GM21367 (cell line): ENCODE measurements around the gene PSMD14.

ENCODE experiments used
- ATAC-seq: cut with Tn5 transposase; IDR thresholded peaks from one replicate; pipeline ENCODE4 v1.9.1; 2021; ENCODE audit not compliant: unreplicated experiment

PSMD14 gene

DNA sequence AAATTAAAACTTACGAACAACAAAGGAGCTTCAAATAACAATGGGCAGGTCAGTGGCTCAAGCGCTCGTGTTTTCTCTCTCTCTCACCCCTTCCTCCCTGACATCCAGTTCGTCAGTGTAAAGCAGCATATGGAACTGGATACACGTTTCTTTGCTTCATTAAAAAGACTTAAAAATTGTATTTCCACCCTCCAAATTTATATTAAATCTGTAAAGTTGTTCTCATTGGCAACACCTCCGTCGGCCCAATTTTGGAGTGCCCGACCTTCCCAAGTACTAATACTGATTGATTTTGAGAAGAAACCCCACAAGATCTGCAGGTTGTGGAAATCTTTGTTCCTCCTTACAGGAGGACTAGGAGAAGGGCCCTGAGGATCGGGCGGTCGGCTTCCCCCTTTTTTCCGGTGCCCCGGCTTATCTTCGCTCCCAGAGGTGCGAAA lies 110.1 kb downstream of the PSMD14 start:
- no peak for ATAC-seq

- no peak for ATAC-seq
Measured at GRCh38 chr2:161418715-161419637, 110.8 kb downstream of the PSMD14 start.

DNA sequence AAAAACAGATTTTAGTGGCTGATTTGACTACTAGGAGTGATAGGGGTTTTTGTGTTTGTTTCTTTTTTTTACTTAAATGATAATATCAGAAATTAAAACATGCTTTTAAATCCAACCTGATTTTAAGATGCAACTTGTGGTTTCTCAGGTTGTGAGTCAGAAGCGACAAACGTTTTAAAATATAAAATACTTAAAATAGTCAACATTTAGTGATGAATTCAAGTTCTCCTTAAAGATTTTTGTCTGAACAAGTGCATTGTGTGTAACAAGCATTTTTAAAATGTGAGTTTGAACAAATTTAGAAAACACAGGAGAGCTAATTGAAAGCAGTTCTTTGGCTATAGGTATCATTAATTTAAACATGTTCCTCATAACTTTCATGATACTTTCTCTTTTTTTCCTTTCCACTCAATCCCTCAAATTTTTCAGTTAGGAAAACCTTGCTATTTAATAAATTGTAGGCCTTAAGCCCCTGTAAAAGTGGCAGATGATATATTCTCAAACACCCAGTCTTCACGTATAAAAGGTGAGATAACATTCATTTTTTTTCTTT lies 111.5 kb downstream of the PSMD14 start:
- ATAC-seq: no peak

GRCh38 chr2:161420406-161421074 lies 112.3 kb downstream of the PSMD14 start:
- no peak for ATAC-seq

GRCh38 chr2:161421686-161422085 lies 113.5 kb downstream of the PSMD14 start:
- no peak for ATAC-seq

GRCh38 chr2:161422816-161423403 lies 114.7 kb downstream of the PSMD14 start:
- no peak for ATAC-seq

DNA sequence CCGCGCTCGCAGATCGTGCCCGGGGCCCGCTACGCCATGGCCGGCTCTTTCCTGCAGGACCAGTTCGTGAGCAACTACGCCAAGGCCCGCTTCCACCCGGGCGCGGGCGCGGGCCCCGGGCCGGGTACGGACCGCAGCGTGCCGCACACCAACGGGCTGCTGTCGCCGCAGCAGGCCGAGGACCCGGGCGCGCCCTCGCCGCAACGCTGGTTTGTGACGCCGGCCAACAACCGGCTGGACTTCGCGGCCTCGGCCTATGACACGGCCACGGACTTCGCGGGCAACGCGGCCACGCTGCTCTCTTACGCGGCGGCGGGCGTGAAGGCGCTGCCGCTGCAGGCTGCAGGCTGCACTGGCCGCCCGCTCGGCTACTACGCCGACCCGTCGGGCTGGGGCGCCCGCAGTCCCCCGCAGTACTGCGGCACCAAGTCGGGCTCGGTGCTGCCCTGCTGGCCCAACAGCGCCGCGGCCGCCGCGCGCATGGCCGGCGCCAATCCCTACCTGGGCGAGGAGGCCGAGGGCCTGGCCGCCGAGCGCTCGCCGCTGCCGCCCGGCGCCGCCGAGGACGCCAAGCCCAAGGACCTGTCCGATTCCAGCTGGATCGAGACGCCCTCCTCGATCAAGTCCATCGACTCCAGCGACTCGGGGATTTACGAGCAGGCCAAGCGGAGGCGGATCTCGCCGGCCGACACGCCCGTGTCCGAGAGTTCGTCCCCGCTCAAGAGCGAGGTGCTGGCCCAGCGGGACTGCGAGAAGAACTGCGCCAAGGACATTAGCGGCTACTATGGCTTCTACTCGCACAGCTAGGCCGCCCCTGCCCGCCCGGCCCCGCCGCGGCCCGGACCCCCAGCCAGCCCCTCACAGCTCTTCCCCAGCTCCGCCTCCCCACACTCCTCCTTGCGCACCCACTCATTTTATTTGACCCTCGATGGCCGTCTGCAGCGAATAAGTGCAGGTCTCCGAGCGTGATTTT lies 115.5 kb downstream of the PSMD14 start:
- no peak for ATAC-seq

DNA sequence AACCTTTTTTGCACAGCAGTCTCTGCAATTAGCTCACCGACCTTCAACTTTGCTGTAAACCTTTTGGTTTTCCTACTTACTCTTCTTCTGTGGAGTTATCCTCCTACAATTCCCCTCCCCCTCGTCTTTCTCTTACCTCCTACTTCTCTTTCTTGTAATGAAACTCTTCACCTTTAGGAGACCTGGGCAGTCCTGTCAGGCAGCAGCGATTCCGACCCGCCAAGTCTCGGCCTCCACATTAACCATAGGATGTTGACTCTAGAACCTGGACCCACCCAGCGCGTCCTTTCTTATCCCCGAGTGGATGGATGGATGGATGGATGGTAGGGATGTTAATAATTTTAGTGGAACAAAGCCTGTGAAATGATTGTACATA lies 116.2 kb downstream of the PSMD14 start:
- ATAC-seq: no peak

- ATAC-seq: no peak
Measured at GRCh38 chr2:161424891-161425727, 116.9 kb downstream of the PSMD14 start.

- no peak for ATAC-seq
Measured at GRCh38 chr2:161425728-161426454, 117.7 kb downstream of the PSMD14 start.

- no peak for ATAC-seq
Measured at GRCh38 chr2:161426455-161426921, 118.3 kb downstream of the PSMD14 start.

DNA sequence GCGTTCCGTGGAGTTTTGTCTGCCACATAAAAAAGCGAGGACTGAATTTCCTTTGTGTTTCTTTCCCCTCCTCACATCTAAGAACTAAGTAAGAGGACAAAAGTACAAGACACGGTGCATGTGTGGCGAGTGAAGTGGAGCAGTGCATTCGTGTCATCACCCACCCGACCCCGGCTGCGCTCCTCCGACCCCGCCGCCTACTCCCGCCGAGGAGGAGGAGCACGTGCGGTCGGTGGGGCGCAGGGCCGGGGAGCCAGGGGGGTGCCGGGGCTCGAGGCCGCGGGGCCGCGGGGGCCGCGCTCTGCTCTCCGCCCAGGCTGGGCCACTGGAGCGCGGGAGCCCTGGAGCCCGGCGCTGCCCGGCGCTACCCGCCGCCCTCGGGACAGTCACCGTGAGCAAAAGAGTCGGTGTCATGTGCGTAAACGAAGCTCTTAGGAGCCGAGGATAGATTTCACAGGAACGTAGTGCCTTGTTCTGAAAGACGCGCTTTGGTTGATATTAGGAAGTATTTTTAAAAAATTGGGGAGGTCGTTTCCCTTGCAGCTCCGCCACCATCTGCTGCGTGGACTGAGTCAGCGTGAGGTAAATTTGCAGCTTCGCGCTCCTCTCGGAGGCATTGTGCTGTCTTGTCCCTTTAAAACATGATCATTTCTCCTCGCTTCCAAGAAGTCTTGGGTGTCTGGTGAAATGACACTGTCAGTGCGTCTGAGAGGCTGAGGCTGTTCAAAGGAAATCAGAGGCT lies 118.9 kb downstream of the PSMD14 start:
- no peak for ATAC-seq

DNA sequence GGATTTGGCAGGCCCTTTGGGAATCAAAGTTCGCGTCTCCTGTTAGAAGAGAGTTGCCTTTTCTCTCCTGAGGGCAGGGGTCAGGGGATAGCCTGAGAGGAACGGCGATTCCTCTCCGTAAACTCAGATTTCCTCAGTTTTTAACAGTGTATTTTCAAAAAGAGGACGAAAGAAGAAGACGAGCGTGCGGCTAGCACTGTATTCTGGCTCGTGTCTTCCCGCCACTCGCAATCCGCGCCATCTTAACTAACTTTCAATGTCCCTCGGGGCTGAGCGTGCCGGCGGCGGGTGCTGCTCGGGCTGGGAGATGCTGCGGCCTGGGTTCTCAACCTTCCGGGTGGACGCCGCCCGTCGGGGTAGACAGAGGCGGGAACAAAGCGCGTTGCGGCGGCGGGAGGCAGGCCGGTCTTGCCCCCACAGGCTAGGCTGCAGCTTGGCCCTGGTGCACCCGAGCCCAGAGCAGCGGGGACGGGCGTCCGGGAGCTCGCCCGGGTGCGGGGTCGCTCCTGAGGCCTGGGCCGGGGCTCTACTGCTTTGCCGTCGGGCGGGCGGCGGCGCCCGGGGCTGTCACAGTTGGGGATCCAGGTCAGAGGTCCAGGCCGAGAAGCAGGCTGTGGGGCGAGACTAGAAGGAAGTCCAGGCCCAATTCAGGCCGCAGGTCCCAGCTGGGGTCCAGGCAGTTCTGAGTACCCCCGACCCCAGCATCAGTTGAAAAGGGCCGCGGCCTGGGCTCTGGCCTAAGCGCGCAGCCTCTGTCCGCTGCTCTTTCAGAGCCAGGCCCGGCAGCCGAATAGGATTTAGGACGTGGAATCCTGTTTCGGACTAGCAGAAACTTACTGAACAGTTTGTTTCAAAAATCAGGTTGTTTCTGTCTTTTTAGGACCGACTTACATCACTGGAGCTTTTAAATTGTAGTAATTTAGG lies 119.7 kb downstream of the PSMD14 start:
- no peak for ATAC-seq

GRCh38 chr2:161430386-161430785 lies 122.2 kb downstream of the PSMD14 start:
- ATAC-seq: no peak

DNA sequence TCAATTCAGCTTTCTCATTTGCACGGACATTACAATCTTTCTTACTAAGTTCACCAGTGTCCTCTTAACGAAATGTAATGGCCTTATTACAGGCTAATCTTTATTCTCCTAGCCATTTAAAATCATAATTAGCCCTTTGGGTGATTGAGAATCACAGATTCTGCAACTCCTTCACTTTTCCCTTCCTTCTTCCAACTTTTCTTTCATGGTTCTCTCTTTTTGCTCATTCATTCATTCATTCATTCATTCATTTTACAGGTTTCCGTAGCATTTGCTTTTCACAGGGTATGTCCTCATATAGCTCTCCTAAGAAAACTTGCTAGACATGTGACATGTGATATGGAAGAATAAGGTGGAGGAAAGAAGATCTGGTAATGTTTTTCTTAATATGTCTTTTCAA lies 123.9 kb downstream of the PSMD14 start:
- no peak for ATAC-seq

- ATAC-seq: no peak
Measured at GRCh38 chr2:161434118-161434517, 125.9 kb downstream of the PSMD14 start.

DNA sequence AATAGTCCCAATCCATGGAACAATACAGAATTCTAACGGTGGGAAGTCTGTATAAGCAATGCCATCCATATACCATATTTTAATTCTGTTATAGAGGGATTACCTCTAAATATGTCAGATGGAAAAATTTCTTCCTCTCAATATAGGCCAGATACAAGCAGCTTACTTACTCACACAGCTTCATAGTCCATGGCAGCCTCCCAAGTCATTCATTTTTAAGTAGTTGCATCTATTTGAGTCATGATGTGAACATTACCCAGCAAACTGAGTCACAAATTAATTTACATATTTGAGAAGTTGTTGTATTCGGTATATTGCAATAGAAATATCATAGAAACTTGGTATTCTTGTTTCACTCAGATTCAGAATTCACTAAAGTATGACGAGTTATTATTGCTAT lies 128.2 kb downstream of the PSMD14 start:
- no peak for ATAC-seq
